T-helper 1 cell (primary cell): ENCODE data around the gene ST3GAL4.
A peak's percentile ranks its signal among the peaks of the same experiment; 100 is the strongest.

Source experiments
- DNase-seq, 5 donors: peaks; one replicate each; pipeline ENCODE4 v3.0.0-alpha.2; 2012 to 2020

ST3GAL4 gene

DNA sequence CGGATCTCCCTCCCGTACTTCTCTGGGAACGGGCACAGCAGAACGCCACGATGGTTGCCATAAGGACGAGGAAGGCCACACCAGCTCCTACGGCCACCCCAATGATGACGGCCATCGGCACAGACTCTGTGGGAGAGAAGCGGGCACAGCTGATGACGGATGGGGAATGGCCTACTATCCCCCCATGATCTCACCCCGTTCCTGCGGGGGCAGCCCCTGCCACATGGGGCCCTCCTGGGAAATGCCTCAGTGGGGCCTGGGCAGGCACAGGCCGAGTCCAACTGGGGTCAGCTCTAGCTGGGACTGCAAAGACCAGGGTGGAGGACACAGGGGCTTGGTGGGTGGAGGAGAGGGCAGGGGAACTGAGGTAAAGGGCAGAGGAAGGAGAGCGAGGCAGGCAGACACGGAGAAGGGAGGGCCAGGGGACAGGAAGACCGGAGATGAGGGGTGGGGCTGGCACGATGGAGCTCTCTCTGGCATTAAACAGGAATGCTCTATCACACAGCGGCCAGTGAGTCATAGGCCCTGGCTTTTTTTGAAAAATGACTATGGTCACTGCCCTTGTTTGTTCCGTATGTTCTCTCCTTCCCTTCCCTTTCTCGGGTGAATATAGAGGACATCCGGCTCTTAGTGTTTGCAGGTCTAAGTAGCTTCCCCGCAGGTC, 76.0 kb downstream of the ST3GAL4 start:
- no peak for DNase-seq

GRCh38 chr11:126432065-126432461, 76.6 kb downstream of the ST3GAL4 start:
- DNase-seq, result no peak

DNA sequence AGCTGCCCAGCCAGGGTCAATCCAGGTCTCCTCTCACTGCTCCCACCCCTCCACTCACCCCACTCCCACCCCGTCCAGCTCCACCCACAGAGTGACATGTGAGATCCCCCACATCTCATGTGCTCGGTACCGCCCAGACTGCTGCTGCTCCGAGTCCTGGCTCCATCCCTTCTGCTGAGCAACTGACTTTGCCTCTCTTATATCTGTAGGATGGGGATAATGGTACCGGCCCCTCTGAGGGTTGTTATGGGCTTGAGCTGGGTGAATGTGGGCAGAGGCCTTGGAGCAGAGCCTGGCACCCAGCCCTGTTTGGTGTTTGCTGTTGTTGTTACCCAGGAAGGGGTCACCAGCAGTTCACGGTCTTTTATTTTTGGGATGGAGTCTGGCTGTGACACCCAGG, 77.0 kb downstream of the ST3GAL4 start:
- no peak for DNase-seq

DNA sequence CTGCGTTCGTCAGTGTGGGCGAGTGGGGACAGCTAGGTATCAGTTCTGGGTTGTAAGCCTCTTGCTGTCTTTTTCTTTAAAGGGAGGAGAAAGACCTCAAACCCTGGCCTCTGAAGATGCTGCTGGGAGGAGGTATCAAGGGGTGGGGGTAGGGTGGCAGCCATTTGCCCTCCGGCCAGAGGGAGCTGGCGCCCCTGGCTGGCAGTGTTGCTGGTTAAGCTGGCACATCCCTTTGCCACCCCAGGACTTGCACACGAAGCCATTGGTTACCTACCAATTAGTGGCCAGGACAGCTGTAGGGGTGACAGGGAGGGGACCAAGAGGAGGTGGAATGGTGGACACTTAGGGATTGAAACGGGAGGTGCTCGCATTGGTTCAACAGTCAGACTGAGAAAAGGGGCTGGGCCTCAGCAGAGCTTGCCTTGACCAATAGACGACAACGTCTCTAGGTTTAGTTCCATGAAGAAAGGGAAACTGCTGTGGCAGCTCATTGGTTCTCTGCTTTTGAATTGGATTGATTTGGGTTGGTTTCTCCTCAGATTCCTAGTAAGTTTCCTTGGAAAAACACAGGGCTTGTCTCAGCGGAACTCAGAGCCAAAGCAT, 77.9 kb downstream of the ST3GAL4 start:
- DNase-seq, result no peak

GRCh38 chr11:126433989-126434949, 78.8 kb downstream of the ST3GAL4 start:
- DNase-seq, result no peak

DNA sequence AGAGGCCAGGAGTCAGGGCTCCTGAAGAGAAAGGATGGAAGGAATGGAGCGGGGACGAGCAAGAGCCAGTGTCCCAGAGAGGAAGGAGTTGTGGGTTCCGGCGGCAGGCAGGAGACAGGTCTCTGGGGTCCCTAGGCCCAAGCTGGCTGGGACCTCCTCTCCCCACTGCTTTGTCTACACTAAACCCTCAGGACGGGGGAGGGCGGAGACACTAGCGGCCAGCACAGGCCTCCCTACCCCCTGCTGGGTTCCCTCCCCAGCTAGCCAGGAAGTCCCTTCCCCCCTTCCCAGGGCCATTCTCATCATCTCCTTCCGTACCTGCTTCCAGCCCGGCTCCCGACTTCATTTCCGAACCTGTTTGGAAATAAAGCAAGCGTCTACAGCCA, 79.5 kb downstream of the ST3GAL4 start:
- DNase-seq, result no peak

GRCh38 chr11:126436209-126436755, 80.8 kb downstream of the ST3GAL4 start:
- DNase-seq, result no peak

- DNase-seq, result no peak
Observed at GRCh38 chr11:126437731-126438130, 82.2 kb downstream of the ST3GAL4 start.

- DNase-seq, result no peak
Observed at GRCh38 chr11:126438272-126438671, 82.8 kb downstream of the ST3GAL4 start.

DNA sequence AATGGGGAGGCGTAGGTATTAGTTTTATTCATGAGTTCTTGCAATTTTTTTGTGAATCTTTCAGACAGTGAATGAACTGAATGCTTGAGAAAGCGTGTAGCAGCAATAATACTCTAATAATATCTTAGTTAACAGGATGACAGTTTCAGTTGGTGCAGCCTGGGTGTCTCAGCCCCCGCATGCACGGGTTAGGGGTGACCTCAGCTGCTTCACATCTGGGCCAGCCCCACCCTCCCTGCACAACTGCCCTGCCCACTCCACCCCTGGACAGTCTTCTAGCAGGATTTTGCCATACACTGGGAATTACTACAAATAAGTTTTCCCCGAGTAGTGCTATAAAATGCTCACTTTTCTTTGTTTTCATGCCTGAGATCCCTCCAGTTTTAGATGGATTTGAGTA, 83.2 kb downstream of the ST3GAL4 start:
- no peak for DNase-seq

DNA sequence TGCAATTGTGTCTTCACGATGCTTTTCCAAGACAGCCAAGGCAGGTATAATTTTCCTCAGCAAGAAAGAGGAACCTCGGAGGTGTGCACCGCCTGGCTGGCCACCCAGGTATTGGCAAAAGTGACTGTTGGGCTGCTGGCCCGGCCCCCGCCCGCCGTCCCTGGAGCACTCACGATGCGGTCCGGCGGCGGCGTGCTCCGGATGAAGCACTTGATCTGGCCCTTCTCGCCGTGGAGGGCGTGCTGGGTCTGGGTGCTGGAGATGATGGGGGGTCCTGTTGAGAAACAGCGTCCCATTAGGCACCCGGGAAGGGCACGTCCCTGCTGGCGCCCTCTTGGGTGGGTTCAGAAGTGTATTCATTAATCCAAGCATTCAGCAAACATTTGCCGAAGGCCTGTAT, 84.8 kb downstream of the ST3GAL4 start:
- DNase-seq, result no peak

DNA sequence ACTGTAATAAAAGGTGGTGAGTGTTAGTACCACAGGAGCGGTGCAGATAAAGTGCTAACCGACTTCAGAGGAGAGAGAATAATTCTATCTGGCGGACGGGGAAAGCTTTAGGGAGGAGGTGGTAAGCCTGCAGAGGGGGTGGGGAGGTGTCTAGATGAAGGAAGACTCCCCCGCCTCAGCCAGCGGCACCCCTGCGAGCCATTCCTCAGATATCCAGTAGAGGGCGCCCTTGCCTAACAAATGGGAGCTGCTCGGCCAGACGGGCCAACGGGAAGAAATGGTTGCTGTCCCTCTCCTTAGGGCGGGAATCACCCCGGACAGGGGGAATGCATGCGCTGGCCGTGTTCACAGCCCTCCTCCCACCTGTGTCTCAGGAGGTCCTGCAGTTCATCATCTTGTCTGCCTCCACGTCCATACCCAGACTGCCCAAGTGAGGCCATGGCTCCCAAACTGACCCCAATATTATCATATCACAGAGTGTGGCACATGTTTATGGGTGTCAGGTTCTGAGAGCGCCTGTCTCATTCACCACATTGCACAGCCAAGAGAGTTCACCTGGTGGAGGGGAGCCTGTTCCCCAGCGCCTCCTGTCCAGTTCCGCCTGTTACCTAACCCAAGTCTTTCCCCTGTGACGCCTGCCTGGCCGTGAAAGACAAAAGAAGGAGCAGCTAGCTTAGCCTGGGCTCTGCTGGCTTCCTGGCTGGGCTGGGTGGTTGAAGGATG, 85.5 kb downstream of the ST3GAL4 start:
- DNase-seq, result peak in 4 of 5 donors; percentile 46 to 56 (median 51)

DNA sequence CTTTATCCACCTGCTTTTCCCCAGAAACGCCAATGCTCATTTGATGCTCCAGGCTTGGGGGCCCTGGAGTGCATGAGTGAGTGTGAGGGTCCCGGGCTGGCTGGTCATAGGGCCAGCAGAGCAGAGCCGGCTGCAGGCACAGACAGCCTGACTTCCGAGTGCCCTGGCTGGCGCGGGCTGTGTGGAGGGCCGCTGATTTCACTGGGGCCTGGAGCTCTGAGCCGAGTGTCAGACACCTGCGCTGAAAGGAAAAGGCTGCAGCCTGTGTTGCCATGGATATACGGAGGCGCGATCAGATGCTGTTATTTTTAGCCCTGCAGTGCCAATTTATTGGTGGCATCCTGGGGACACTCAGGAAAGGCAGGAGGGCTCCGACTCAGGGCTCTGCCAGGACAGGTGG, 87.6 kb downstream of the ST3GAL4 start:
- DNase-seq, result no peak

DNA sequence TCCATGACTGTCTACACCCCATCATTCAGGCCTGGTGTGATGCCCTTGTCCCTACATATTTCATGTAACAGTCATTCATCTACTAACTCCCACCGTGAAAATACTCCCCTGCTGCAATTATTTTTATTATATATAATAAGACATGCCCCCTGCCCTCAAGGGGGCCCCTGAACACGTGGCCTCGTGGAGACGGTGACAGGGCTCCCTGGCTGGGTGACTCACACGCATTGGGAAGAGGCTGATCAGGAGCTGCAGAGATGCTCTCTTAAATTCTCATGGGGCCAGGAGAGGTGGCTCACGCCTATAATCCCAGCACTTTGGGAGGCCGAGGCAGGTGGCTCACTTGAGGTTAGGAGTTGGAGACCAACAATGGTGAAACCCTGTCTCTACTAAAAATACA, 88.6 kb downstream of the ST3GAL4 start:
- DNase-seq, result no peak

GRCh38 chr11:126446581-126446980, 91.1 kb downstream of the ST3GAL4 start:
- no peak for DNase-seq

GRCh38 chr11:126450198-126450597, 94.7 kb downstream of the ST3GAL4 start:
- DNase-seq, result no peak

GRCh38 chr11:126450806-126451205, 95.3 kb downstream of the ST3GAL4 start:
- no peak for DNase-seq

- no peak for DNase-seq
Observed at GRCh38 chr11:126451211-126451802, 95.8 kb downstream of the ST3GAL4 start.

DNA sequence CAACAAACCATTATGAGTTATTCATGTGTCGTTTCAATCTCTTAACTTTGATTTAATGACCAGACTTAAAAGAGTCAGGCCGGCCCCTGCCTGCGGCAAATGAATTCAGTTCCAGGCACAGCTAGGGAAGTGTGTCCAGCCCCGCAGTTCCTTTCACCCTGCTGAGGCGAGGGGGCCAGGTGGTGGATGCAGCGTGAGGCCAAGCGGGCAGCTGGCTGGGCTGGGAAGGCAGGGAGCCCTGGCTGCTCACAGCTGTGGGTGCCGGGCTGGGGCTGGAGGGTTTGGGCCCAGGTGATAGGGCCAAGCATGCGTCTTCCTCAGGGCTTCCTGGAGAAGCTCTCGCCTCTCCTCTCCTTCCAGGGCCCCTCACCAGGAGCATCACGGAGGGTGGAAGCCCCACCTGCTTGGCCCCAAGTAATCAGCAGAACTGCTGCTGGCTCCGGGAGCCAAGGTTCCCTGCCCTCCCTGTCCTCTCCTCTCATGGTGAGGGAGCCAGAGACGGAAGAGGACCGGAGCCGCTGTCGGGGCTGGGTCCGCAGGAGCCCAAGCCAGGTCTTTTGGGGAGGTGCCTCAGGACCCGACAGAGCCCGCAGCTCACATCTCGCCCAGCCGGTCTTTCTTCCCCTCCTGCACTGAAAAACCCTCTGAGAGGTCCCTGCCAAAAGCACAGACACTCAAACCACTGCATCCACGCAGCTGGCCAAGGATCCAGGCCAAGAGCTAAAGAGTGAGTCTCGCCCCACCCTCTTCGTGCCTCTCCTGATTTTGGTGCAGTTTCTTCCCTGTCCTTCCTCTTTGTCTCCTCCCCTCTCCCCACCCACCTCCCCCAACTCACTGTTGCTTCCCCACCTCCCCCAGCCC, 97.0 kb downstream of the ST3GAL4 start:
- no peak for DNase-seq

DNA sequence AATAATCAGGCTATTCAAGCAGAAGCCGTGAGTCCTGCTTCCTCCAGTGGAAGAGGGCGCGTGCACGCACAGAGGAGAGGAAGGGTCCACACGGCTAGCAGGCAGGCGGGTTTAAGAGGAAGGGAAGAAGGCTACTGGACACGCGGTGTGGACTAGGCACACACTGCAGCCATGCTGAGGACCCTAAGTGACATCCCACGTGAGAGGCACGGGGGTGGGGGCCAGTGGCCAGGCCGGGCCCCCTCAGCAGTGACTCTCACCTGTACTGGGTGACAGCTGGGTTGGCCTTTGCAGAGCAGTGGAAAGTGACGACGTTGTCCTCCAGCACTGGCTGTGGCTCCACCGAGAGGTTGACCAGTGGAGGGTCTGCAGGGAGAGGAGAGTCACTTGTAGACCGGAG, 100.6 kb downstream of the ST3GAL4 start:
- DNase-seq, result no peak
